GM19099 (cell line): ENCODE data around the gene CMSS1.

Experiments used
- POLR2A ChIP-seq: IDR thresholded peaks from 3 replicates; pipeline ENCODE4 v1.6.1; 2011; ENCODE audit warnings: low read depth; ENCODE audit not compliant: insufficient read length; ENCODE audit errors: extremely low read depth

Gene CMSS1

GRCh38 chr3:99817437-99818240 lies at the start of gene CMSS1:
CMSS1 (plus strand) TSS chr3:99817862.
- peak; percentile 71 for TF ChIP-seq POLR2A

- no peak for TF ChIP-seq POLR2A
Measured at GRCh38 chr3:99768126-99768525, 49.5 kb upstream of the CMSS1 start.

- no peak for TF ChIP-seq POLR2A
Measured at GRCh38 chr3:99768808-99769501, 48.7 kb upstream of the CMSS1 start.

- no peak for TF ChIP-seq POLR2A
Measured at GRCh38 chr3:99772171-99772570, 45.5 kb upstream of the CMSS1 start.

GRCh38 chr3:99772671-99773070 lies 45.0 kb upstream of the CMSS1 start:
- no peak for TF ChIP-seq POLR2A

- no peak for TF ChIP-seq POLR2A
Measured at GRCh38 chr3:99774467-99774866, 43.2 kb upstream of the CMSS1 start.

- no peak for TF ChIP-seq POLR2A
Measured at GRCh38 chr3:99776516-99777209, 41.0 kb upstream of the CMSS1 start.

GRCh38 chr3:99777210-99777549 lies 40.5 kb upstream of the CMSS1 start:
- TF ChIP-seq POLR2A: no peak

- no peak for TF ChIP-seq POLR2A
Measured at GRCh38 chr3:99777708-99778107, 40.0 kb upstream of the CMSS1 start.

- TF ChIP-seq POLR2A: no peak
Measured at GRCh38 chr3:99780749-99781148, 36.9 kb upstream of the CMSS1 start.

GRCh38 chr3:99781761-99782160 lies 35.9 kb upstream of the CMSS1 start:
- TF ChIP-seq POLR2A: no peak

GRCh38 chr3:99783011-99783573 lies 34.6 kb upstream of the CMSS1 start:
- no peak for TF ChIP-seq POLR2A

- TF ChIP-seq POLR2A: no peak
Measured at GRCh38 chr3:99789011-99789721, 28.5 kb upstream of the CMSS1 start.

- TF ChIP-seq POLR2A: no peak
Measured at GRCh38 chr3:99794485-99794884, 23.2 kb upstream of the CMSS1 start.

GRCh38 chr3:99795573-99795972 lies 22.1 kb upstream of the CMSS1 start:
- no peak for TF ChIP-seq POLR2A
